ENCODE data around the gene SLC25A29.
"Not testable (repeated sequence)": the region's sequence is repeated elsewhere in the genome, so short reads cannot be mapped to it uniquely, and the experiment has no call there.

The SLC25A29 gene

GRCh38 chr14:100312110-100312876 is 6.0 kb upstream of the SLC25A29 start:
- DNase-seq (ENCODE audit: low read depth in 2 of 2): not testable (repeated sequence)

GRCh38 chr14:100309028-100309737 is 2.9 kb upstream of the SLC25A29 start:
- DNase-seq (ENCODE audit: low read depth in 2 of 2): no peak

GRCh38 chr14:100308427-100308792 is 2.2 kb upstream of the SLC25A29 start:
- DNase-seq (ENCODE audit: low read depth in 2 of 2): not testable (repeated sequence)

GRCh38 chr14:100307766-100308426 is 1.7 kb upstream of the SLC25A29 start:
- no peak for DNase-seq (ENCODE audit: low read depth in 2 of 2)

- no peak for DNase-seq (ENCODE audit: low read depth in 2 of 2)
Measured at GRCh38 chr14:100306998-100307765, 938 bp upstream of the SLC25A29 start.

GRCh38 chr14:100305324-100306100 is 732 bp downstream of the SLC25A29 start:
- no peak for DNase-seq (ENCODE audit: low read depth in 2 of 2)

GRCh38 chr14:100304825-100305323 is 1.4 kb downstream of the SLC25A29 start:
- DNase-seq (ENCODE audit: low read depth in 2 of 2): no peak

- no peak for DNase-seq (ENCODE audit: low read depth in 2 of 2)
Measured at GRCh38 chr14:100303925-100304324, 2.3 kb downstream of the SLC25A29 start.

GRCh38 chr14:100303179-100303578 is 3.1 kb downstream of the SLC25A29 start:
- DNase-seq (ENCODE audit: low read depth in 2 of 2): no peak

GRCh38 chr14:100302616-100303015 is 3.6 kb downstream of the SLC25A29 start:
- DNase-seq (ENCODE audit: low read depth in 2 of 2): no peak

GRCh38 chr14:100299238-100299560 is 7.0 kb downstream of the SLC25A29 start:
- no peak for DNase-seq (ENCODE audit: low read depth in 2 of 2)

- no peak for DNase-seq (ENCODE audit: low read depth in 2 of 2)
Measured at GRCh38 chr14:100298551-100299237, 7.5 kb downstream of the SLC25A29 start.

GRCh38 chr14:100297320-100298300 is 8.6 kb downstream of the SLC25A29 start:
- no peak for DNase-seq (ENCODE audit: low read depth in 2 of 2)

- DNase-seq (ENCODE audit: low read depth in 2 of 2): not testable (repeated sequence)
Measured at GRCh38 chr14:100296729-100297128, 9.5 kb downstream of the SLC25A29 start.

GRCh38 chr14:100296106-100296651 is 10.1 kb downstream of the SLC25A29 start:
- DNase-seq (ENCODE audit: low read depth in 2 of 2): no peak

GRCh38 chr14:100295376-100296105 is 10.7 kb downstream of the SLC25A29 start:
- DNase-seq (ENCODE audit: low read depth in 2 of 2): no peak

- no peak for DNase-seq (ENCODE audit: low read depth in 2 of 2)
Measured at GRCh38 chr14:100294963-100295330, 11.3 kb downstream of the SLC25A29 start.

GRCh38 chr14:100294213-100294962 is 11.9 kb downstream of the SLC25A29 start:
- no peak for DNase-seq (ENCODE audit: low read depth in 2 of 2)
